ENCODE measurements around the gene MAP2K6.

DNA sequence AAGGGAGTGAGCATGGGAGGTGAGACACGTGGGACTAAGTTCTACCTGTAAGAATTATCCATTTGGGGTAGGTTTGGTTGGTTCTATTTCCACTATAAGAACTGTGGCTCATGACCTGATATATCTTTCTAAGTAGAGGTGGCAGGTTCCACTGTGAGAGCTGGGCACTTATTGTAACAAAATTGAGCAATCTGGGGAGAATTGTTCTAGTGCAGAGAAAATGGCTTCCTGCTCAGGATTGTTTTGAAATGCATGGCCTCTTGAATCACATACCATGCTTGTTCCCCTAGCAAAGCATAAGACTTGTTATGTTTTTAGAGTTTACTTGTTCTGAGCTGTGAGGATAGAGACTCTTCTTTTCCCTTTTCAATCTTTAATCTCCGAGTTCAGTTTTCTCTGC, 125.9 kb downstream of the MAP2K6 start:
- TF ChIP-seq, protein P1, sequence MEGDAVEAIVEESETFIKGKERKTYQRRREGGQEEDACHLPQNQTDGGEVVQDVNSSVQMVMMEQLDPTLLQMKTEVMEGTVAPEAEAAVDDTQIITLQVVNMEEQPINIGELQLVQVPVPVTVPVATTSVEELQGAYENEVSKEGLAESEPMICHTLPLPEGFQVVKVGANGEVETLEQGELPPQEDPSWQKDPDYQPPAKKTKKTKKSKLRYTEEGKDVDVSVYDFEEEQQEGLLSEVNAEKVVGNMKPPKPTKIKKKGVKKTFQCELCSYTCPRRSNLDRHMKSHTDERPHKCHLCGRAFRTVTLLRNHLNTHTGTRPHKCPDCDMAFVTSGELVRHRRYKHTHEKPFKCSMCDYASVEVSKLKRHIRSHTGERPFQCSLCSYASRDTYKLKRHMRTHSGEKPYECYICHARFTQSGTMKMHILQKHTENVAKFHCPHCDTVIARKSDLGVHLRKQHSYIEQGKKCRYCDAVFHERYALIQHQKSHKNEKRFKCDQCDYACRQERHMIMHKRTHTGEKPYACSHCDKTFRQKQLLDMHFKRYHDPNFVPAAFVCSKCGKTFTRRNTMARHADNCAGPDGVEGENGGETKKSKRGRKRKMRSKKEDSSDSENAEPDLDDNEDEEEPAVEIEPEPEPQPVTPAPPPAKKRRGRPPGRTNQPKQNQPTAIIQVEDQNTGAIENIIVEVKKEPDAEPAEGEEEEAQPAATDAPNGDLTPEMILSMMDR (IDR thresholded peaks at IDR 0.05) = no peak
- TF ChIP-seq POLR2A (IDR thresholded peaks at IDR 0.05) = no peak
